DLD1 (cell line): ENCODE measurements around the gene CROCC2.

Source experiments
- in situ Hi-C: cut with HindIII; loops from 2 replicates; pipeline ENCODE4 v1.10.0; 2017; ENCODE audit warnings: low sequenced_read_pairs

CROCC2 gene

DNA sequence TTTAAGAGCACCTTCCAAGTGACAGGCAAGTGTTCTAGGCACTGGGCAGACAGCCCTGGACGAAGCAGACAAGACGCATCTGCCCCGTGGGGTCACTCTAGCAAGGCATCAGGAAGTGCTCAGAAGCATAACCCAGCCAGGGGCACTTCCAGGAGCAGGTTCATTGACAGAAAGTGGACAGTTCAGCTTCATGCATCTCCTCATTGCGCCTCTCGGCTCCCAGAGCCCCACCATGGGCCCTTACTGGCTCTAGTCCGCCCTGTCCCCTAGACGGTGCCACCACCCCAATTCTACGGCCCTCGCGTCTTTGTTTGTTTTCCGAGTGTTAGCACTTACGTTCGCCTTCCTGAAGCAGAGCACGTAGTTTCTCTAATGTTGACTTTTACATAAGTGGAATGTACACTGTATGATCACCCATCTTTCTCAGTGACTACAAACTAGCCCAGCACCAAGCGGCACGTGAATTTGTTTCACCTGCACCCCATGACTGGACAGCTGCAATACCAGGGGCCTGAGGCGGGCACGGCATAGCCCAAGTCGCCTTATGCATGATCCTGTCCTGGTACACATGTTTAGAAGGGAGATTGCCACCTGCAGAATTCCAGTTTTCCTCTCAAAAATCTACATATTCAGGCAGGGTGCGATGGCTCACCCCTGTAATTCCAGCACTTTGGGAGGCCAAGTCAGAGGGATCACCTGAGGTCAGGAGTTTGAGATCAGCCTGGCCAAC lies 125.5 kb downstream of the CROCC2 start:
- in situ Hi-C loops, result no loop called here

DNA sequence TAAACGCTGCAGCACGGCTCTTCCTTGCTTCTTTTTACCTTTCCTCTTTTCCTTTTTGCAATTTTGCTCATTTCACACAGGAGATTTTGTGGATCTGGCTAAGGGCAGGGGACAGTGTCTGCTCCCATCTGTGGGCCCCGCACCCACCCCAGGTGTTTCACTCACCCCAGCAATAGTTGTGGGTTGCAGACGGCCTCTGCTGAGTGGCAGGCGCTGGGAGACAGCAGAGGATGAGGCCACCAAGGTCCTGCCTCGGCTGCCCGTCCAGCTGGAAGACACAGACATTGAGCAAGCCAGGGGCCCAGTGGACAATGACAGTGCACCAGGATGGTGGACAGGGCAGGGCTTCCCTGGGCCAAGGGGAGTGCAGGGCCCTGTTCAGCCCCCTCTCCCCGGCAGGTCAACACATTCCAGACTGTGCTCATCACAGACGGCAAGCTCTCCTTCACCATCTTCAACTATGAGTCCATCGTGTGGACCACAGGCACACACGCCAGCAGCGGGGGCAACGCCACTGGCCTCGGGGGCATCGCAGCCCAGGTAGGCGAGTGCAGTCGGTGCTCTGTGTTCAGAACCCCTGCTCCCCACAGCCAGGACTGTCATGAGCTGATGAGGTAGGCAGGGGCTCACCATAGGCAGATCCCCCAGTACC lies 127.3 kb downstream of the CROCC2 start:
- in situ Hi-C loops, result no loop called here

- in situ Hi-C loops, result no loop called here
Measured at GRCh38 chr2:241033994-241034393, 127.9 kb downstream of the CROCC2 start.

- in situ Hi-C loops, result no loop called here
Measured at GRCh38 chr2:241034490-241035141, 128.5 kb downstream of the CROCC2 start.

- in situ Hi-C loops, result no loop called here
Measured at GRCh38 chr2:241035142-241035817, 129.1 kb downstream of the CROCC2 start.

DNA sequence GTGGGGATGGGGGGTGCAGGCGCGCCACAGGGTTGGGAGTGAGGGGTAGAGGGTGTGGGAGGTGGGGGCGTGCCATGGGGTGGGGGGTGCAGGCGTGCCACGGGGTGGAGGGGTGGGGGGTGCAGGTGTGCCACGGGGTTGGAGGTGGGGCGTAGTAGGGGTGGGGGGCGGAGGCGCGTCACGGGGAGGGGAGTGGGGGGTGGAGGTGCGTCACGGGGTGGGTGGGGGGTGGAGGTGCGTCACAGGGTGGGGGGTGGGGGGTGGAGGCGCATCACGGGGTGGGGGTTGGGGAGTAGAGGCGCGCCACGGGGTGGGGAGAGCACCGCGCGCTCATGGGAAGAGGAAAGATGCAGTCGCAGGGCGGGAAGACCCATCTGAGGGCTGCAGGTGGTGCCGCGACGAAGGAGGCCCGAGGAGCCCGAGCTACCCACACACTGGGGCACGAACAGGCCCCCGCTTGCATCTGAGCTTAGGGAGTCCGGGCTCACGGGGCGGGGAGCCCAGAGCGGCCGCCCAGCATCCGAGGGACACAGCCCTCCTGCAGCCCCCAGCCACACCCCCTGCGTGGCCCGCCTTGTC lies 129.8 kb downstream of the CROCC2 start:
- in situ Hi-C loops, result no loop called here

GRCh38 chr2:241036397-241036963 lies 130.3 kb downstream of the CROCC2 start:
- in situ Hi-C loops, result no loop called here

GRCh38 chr2:241036964-241037421 lies 130.9 kb downstream of the CROCC2 start:
- in situ Hi-C loops, result no loop called here

- in situ Hi-C loops, result no loop called here
Measured at GRCh38 chr2:241037498-241037897, 131.4 kb downstream of the CROCC2 start.

GRCh38 chr2:241038374-241039180 lies 132.4 kb downstream of the CROCC2 start:
- in situ Hi-C loops, result no loop called here

- in situ Hi-C loops, result no loop called here
Measured at GRCh38 chr2:241039416-241039815, 133.3 kb downstream of the CROCC2 start.

- in situ Hi-C loops, result no loop called here
Measured at GRCh38 chr2:241040081-241040803, 134.1 kb downstream of the CROCC2 start.

GRCh38 chr2:241041589-241042158 lies 135.5 kb downstream of the CROCC2 start:
- in situ Hi-C loops, result no loop called here
